LNCAP (cell line): Measurements from ENCODE around the gene ARHGDIG.

Experiments
- CTCF ChIP-seq: fragments of 450-650 bp; IDR thresholded peaks from 2 replicates; pipeline ENCODE4 v1.5.1; 2017; ENCODE audit warnings: mild to moderate bottlenecking

The ARHGDIG gene

GRCh38 chr16:270381-271255 lies 9.8 kb upstream of the ARHGDIG start:
- no peak for TF ChIP-seq CTCF

- TF ChIP-seq CTCF: no peak
Observed at GRCh38 chr16:272633-273546, 7.5 kb upstream of the ARHGDIG start.

- no peak for TF ChIP-seq CTCF
Observed at GRCh38 chr16:273547-274421, 6.6 kb upstream of the ARHGDIG start.

GRCh38 chr16:275041-275641 lies 5.2 kb upstream of the ARHGDIG start:
- no peak for TF ChIP-seq CTCF

GRCh38 chr16:275786-276232 lies 4.6 kb upstream of the ARHGDIG start, which contains the start of gene RGS11:
Gene RGS11 (minus strand): TSS chr16:275944. CDS start chr16:275911, 33 bp downstream.
- TF ChIP-seq CTCF: no peak

- no peak for TF ChIP-seq CTCF
Observed at GRCh38 chr16:276426-277077, 3.8 kb upstream of the ARHGDIG start.
